ENCODE results near the gene FAM3D.

FAM3D gene

GRCh38 chr3:58627941-58628340 is 38.6 kb downstream of the FAM3D start:
- DNase-seq (ENCODE audit: low read depth in 2 of 3, low spot score in 2 of 3), result no peak

DNA sequence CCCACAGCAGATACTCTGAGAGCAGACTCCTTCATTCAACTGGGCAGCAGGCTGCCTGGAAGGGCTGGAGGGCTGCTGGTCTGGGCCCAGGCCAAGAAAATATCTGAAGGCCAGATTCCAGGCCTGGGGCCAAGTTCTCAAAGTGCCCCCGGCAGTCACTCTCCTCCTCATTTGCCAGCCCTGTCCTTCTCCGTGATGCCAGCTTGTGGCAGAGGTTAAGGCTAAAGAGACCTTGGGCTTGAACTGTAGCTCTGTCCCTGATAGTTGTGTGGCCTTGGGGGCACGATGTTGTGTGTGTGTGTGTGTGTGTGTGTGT is 39.0 kb downstream of the FAM3D start:
- DNase-seq (ENCODE audit: low read depth in 2 of 3, low spot score in 2 of 3), result no peak

DNA sequence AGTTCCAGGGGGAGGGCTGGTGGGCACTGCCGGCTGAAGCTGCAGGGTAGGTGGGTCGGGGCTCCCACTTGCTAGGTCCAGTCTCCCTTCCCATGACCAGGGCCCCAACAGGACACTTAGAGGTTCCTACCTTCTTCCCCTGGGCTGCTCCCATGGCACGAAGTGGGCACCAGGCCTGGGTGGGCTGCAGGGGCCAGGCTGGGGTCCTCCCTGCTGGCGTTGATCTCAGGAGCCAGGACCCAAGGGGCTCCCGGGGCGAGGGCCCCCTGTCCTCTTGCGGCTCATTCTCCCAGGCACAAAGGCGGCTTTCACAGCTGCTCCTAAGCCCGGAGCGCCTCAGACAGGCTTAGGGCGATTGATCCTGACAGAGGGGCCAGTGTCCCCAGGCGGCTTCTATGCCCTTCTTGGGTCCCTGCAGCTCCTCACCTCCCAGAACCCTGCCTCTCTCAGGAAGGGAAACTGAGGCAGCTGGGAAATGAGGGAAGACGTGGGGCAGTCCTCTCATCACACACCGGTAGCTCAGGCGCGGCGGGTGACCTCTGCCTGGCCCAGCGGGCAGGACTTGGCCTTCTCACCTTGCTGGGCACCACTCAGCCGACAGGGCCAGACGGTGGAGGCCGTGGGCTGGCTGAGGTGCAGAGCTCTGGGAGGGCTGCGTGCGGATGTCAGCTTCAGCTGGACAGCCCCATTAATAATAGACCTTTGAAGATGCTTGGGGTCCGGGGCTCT is 39.6 kb downstream of the FAM3D start:
- no peak for DNase-seq (ENCODE audit: low read depth in 2 of 3, low spot score in 2 of 3)

GRCh38 chr3:58625196-58625824 is 41.3 kb downstream of the FAM3D start:
- no peak for DNase-seq (ENCODE audit: low read depth in 2 of 3, low spot score in 2 of 3)

GRCh38 chr3:58624550-58624949 is 42.0 kb downstream of the FAM3D start:
- no peak for DNase-seq (ENCODE audit: low read depth in 2 of 3, low spot score in 2 of 3)

- no peak for DNase-seq (ENCODE audit: low read depth in 2 of 3, low spot score in 2 of 3)
These were observed 42.6 kb downstream of the FAM3D start for GRCh38 chr3:58623961-58624360.

GRCh38 chr3:58623478-58623877 is 43.1 kb downstream of the FAM3D start:
- DNase-seq (ENCODE audit: low read depth in 2 of 3, low spot score in 2 of 3), result no peak

DNA sequence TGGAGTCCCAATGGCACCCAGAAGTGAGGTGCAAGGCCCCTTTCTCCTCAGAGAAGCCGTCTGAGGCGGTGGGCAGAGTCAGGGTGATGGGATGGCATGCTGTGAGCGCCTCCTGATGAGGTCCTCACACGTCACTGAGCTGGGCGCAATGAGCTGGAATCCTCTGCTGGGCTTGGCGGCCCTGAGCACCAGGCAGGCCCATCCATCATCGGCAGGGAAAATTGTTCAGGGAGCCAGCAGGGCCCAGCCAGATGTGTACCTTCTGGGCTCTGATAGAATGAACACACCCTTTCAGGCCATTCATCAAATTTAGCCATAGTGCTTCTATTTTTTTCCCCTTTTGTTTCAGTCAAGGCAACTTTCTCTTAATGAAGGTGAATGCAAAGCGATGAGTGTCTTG is 43.7 kb downstream of the FAM3D start:
- no peak for DNase-seq (ENCODE audit: low read depth in 2 of 3, low spot score in 2 of 3)

DNA sequence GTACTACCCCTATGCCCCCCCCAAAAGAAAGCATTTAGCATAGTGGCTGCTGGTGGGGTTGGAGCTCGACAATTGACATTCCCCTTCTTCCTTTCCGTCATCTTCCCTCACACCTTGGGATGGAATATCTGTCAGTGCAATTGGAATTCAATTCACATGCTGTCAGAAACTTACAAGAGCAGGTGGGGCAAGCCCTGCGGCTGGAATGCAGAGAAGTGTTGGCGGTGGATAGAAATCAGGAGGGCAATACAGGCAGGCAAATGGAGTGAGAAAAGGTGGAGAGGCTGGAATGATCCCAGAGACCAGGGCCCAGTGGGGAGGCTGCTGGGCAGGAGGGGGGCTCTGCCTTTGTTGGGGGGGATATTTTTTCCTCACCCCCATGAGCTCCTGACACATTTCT is 44.1 kb downstream of the FAM3D start:
- no peak for DNase-seq (ENCODE audit: low read depth in 2 of 3, low spot score in 2 of 3)

GRCh38 chr3:58621086-58621830 is 45.3 kb downstream of the FAM3D start:
- no peak for DNase-seq (ENCODE audit: low read depth in 2 of 3, low spot score in 2 of 3)

DNA sequence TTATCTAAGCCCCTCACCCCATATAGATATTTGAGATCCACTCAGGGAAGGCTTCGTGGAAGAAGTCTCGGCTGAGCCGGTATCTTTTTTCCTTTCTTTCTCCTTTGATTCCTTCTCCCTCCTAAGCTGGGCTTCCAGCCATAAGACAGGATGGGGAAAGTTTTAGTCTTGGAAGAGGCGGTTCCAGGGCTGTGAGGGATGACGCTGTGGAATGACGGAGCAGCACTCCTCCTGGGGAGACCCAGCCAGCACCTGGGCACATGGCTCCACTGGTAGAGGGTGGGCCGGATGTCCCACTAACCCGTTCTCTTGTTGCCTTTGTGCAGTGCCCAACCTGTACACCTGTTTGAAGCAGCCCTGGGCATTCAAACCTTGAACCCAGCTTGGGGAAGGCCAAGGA is 46.2 kb downstream of the FAM3D start:
- DNase-seq (ENCODE audit: low read depth in 2 of 3, low spot score in 2 of 3), result no peak

GRCh38 chr3:58617338-58617761 is 49.2 kb downstream of the FAM3D start:
- no peak for DNase-seq (ENCODE audit: low read depth in 2 of 3, low spot score in 2 of 3)

DNA sequence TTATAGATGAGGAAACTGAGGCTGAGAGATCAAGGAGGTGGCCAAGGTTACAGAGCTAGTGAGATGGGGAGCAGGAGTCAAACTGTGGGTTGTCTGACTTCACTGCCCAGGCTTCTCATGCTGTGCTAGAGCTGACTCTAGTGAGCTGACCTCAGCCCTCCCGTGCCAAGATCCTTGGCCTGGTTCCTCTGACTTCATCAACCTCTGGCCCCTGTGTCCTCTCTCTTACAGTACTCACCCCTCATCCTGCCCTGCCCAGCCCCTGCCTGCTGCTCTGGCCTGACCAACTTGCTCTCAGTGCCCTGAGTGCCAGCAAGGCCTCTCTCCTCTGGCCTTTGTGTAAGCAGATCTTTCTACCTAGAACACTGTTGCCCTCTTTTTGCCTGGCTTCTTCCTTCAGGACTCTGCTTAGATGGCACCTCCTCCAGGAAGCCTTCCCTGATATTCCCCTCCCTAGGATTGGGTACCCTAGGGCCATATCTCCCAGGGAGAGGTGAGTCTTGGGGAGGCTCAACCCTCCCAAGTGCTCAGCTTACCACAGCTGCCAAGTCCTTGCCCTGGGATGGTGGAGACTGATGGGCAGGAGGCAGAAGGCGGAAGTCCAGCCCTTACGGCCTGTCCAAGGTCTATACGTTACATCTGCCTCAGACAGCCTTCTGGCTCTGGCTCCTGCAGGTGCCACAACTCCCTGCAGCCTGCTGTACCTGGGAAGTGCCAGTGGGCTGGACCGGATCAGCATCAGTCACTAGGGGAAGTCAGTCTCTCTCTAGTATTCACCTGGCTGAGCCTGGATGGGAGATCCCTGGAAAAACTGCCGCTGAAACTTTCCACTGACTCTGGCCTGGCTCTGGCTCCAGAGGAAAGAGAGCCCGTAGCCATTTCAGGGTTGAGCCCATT is 53.1 kb downstream of the FAM3D start:
- DNase-seq (ENCODE audit: low read depth in 2 of 3, low spot score in 2 of 3), result no peak

- DNase-seq (ENCODE audit: low read depth in 2 of 3, low spot score in 2 of 3), result no peak
These were observed 53.7 kb downstream of the FAM3D start for GRCh38 chr3:58612830-58613229.

- no peak for DNase-seq (ENCODE audit: low read depth in 2 of 3, low spot score in 2 of 3)
These were observed 56.6 kb downstream of the FAM3D start for GRCh38 chr3:58609990-58610389.

DNA sequence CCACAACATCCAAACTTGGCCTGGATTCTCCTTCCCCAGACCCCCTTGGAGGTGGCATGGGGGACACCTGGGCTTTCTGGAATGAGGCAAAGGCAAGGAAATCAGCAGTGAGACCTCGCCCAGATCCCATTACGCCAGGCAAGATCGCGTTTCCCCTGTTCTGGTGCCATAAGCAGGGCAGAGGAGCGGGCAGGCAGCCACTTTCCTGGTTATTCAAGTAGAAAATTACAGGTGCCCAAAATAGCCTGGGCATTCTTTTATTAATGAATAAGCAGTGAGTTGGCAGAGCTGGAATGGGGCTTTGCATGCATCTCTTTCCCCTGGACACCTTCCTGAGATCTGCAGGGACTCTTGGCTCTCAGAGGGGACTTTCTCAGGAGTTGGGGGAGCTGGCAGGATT is 57.9 kb downstream of the FAM3D start:
- no peak for DNase-seq (ENCODE audit: low read depth in 2 of 3, low spot score in 2 of 3)

DNA sequence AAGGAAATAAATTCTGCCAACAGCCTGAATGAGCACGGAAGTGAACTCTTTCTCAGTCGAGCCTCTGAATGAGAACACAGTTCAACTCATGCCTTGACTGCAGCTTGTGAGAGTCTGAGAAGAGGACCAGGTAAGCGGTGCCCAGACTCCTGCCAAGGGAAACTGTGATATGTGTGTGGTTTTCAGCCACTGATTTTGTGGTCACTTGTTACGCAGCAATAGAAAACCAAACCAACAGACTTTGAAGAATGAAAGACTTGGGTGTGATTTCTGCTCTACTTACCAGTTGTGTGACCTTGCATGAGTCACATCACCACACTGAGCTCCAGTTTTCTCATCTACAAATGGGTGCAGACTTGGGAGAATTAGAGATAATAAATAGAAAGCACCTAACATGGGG is 58.8 kb downstream of the FAM3D start:
- DNase-seq (ENCODE audit: low read depth in 2 of 3, low spot score in 2 of 3), result no peak

DNA sequence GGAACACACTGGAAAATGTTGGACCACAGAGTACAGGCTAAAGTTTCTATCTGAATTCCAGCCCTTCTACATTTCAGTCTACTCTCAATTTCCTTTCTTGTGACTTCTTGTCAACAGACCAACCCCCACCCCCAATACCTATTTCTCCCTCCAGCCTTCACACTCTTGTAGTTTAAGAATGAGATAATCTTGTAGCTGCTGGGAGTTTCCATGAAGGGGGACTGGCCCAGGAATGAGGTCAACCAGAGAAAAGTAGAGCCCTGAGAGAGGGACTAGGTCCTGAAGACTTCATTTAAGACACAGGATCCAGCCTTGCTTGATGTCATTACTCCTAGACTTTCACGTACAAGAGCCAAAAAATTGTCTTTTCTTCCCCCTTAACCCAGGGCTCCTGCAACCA is 59.9 kb downstream of the FAM3D start:
- no peak for DNase-seq (ENCODE audit: low read depth in 2 of 3, low spot score in 2 of 3)

DNA sequence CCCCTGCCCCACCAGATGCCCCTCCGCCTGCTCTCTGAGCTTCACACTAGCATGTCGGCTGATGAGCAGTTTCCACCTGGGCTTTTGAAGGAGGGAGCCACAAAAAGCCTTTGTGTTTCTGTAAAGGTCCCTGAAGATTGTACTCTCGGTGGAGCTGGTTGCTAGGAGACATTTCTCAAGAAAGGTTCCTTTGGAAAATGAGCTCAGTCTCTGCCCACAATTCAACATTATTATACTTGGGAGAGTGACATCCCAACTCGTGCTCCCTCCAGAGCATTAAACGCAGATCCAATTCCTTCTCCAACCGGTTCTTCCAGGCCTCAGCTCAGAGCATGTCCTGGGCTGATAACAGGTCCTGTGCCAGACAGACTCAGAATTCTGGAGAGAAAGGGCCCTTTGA is 62.5 kb downstream of the FAM3D start:
- no peak for DNase-seq (ENCODE audit: low read depth in 2 of 3, low spot score in 2 of 3)

GRCh38 chr3:58603606-58604005 is 63.0 kb downstream of the FAM3D start:
- no peak for DNase-seq (ENCODE audit: low read depth in 2 of 3, low spot score in 2 of 3)

DNA sequence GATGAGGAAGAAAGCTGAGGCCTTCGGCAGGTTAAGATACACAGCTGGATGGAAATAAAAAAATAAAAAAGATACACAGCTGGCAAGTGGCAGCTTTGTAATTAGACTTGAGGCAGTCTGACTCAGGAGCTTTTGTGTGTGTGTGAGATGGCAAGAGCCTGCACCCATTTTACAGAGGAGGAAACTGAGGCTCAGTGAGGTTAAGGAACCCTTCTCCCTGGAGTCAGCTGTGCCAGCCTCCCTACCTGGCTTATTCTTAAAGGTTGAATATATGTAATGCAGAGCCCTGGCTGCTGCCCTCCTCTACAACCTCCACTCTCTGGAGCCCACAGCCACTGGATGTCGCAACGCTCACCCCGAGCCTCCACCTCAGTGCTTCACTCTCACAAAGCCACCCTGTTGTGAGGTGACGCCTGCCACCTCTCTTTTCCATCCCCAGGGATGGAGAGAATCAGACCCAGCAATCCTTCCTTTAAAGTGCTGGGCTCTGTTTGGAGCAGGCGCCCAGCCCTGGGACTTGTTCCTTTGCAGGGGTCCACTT is 68.7 kb downstream of the FAM3D start:
- DNase-seq (ENCODE audit: low read depth in 2 of 3, low spot score in 2 of 3), result no peak

Measured in activated CD8-positive, alpha-beta memory T cell treated with anti-CD3 and anti-CD28 coated beads for 48 hours (primary cell).